Right renal cortex interstitium (tissue), 3 donors: ENCODE results near the gene FAF2. TPM values are rescaled to one million over a fixed set of nuclear protein-coding genes. Genes with fewer than 3 reads are reported as not detected.
"Not testable (repeated sequence)": the region's sequence is repeated elsewhere in the genome, so short reads cannot be mapped to it uniquely, and the experiment has no call there.

Experiments
- DNase-seq, 3 donors: peaks; one replicate each; pipeline ENCODE4 v3.0.0-alpha.2; 2013; ENCODE audit warnings: low read depth in 3 of 3, low spot score in 2 of 3
- polyA plus RNA-seq, 3 donors: library from polyadenylated mRNA; unstranded; fragments of 120-200 nt; gene quantifications; one replicate each; pipeline ENCODE4 v1.2.1, GENCODE V29; 2013; ENCODE audit not compliant: insufficient read length in 3 of 3

FAF2 gene
- polyA plus RNA-seq, 3 donors, result 45.5 to 48.8 (median 47.5) TPM

DNA sequence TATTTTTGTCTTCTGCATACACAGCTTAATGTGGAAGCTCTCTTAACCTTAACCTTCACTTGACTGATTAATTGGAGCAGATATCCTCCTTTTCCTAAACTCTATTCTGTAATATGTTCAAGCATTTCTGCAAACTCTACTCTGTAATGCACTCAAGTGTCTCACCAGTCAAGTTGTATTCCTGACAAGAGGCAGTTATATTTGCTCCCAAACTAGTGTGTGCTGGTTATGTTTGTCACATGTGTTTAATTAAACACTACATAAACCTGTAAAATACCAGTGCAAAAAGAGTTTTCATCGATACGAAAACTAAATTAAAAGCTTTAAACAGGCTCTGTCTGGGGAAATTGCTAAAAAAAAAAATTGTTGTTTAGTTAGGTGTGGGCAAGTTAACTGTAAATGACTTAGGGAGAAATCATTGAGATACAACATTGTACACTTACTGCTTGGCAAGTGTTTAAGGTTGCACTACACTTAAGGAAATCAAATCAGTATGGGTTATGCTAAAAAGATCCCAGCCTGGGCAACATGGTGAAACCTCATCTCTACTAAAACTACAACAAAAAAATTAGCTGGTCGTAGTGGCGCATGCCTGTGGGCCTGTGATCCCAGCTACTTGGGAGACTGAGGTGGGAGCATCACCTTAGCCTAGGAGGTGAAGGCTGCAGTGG lies 6.7 kb downstream of the FAF2 start:
- no peak for DNase-seq

DNA sequence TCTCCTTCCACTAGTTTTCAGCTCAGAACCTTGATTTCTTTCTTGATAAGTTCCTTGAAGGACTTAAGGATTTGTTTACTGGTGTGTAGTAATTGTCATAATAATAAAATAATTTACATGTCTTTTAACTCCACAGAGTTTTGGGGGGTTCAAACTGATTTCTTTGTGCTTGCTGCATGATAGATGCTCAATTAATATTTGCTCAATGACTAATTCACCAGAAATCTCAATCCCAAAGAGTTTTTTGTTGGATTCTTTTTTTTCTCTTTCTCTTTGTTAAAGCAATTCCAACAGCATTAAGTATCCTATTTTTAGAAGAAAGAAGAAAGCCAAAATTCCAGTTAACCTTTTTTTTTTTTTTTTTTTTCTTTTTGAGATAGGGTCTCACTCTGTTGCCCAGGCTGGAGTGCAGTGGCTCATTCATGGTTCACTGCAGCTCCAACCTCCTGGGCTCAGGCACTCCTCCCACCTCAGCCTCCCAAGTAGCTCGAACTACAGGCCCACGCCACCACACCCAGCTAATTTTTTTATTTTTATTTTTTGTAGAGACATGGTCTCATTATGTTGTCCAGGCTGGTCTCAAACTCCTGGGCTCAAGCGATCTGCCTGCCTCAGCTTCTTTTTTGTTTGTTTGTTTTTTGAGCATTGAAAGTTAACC lies 10.8 kb downstream of the FAF2 start:
- DNase-seq, result no peak

DNA sequence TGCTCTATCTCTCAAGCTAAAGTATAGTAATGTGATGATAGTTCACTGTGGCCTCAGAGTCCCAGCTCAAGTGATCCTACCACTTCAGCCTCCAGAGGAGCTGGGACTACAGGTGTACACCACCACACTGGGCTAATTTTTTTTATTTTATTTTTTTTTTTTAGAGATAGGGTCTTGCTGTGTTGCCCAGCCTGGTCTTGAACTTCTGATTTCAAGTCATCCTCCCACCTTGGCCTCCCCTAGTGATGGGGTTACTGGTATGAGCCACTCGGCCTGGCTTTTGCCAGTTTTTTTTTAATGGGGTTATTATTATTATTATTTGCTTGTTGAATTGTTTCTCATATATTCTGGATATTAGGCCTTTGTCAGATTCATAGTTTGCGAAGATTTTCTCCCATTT lies 13.2 kb downstream of the FAF2 start:
- no peak for DNase-seq

GRCh38 chr5:176463113-176463764 lies 15.1 kb downstream of the FAF2 start:
- DNase-seq, result no peak

DNA sequence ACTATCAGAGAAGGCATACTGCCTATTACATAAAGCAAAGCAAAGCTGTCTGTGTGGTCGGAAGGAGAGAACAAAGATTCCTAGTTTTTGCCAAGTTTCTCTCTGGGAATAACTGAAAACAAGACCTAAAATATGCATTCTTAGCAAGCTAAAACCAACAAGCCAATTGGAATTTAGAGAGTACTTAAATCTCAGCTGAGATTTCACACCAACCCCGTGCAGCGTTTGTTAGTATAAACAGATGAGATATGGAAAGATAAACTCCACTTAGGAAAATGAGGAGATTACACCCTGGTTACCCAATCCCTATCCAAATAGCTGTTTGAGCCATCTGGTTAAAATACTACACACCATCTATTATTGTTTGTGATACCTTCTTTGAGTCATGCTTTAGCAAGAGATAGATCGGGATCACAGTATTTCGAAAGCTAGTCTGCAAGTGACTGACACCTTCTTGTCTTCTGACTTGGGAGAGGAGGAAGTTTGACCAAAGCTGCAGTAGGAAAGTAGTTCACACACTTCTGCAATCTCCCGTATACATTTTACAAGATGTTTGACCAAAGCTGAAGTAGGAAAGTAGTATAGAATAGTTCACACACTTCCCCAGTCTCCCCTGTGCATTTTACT lies 18.2 kb downstream of the FAF2 start:
- no peak for DNase-seq

DNA sequence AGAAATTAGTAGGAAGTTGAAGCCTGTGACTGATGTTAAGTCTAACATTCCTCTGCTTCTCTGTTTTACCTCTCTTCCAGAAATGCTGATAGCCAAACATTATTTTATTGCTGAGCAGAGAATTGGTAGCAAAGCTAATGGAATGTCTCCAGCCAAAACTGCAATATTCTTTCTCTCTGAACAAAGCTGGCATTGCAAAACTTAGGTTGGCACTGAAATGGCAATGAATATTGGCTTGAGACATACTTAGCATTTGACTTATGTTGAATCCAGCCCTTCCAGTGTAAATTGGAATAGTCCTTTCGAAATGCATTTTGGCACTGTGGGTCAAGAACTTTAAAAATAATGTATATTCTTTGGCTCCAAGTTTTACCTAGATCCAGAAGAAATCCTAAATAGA lies 21.1 kb downstream of the FAF2 start:
- no peak for DNase-seq

GRCh38 chr5:176470539-176470938 lies 22.4 kb downstream of the FAF2 start:
- DNase-seq, result no peak

GRCh38 chr5:176471098-176471497 lies 22.9 kb downstream of the FAF2 start:
- DNase-seq, result no peak

DNA sequence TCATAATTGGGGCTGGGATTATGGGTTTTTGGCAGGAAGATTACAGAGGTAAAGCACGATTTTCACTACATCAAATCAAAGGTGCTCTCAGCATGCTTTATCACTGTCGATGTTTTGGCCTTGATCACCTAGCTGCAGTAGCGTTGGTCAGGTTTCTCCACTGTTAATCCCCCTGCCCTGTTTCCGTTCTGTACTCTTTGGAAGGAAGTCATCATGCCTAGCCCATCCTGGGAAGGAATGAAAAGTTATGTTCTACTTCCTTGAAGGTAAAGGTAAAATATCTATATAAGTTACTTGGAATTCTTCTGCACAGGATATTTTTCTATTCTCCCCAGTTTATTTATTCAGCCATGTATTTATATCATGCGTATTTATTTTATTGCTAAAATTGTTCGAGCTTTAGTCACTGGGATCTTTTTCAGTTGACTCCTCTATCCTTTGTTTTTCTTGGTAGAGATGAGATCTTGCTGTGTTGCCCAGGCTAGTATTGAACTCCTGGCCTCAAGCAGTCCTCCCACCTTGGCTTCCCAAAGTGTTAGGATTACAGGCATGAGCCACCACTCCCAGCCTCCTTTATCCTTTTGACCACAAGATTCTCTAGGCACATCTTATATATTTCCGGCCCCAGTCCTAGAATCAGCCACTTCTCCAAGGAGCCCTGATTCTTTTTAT lies 25.3 kb downstream of the FAF2 start:
- DNase-seq, result no peak

DNA sequence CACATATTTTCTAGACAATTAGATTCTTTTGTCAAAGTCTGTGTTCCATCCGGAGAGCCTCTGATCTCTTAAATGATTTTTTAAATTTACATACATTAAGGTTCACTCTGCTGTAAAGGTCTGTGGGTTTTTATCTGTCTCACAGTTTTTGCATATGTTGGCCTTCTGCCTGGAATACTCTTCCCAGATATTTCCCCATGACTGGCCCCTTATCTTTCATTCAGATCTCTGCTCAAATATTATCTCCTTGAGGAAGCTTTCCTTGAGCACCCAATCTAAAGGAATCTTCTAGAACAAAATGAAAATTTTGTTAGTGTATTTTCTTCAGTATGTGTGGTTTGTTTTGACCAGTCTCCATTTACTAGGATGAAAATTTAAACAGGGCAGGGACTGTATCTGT lies 26.3 kb downstream of the FAF2 start:
- DNase-seq, result no peak

- no peak for DNase-seq
Observed at GRCh38 chr5:176481711-176482110, 33.5 kb downstream of the FAF2 start.

- no peak for DNase-seq
Observed at GRCh38 chr5:176485176-176485575, 37.0 kb downstream of the FAF2 start.

- DNase-seq, result no peak
Observed at GRCh38 chr5:176486189-176486757, 38.1 kb downstream of the FAF2 start.

DNA sequence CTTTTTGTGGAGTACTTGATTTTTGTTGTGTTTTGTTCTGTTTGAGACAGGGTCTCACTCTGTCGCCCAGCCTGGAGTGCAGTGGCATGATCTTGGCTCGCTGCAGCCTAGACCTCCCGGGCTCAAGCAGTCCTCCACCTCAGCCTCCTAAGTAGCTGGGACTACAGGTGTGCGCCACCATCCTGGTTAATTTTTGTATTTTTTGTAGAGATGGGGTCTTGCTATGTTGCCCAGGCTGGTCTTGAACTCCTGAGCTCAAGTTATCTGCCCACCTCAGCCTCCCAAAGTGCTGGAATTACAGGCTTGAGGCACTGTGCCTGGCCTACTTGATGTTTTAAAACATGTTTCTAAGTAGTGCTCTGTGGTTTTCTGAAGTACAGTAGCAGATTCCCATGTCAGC lies 39.0 kb downstream of the FAF2 start:
- not testable (repeated sequence) for DNase-seq

DNA sequence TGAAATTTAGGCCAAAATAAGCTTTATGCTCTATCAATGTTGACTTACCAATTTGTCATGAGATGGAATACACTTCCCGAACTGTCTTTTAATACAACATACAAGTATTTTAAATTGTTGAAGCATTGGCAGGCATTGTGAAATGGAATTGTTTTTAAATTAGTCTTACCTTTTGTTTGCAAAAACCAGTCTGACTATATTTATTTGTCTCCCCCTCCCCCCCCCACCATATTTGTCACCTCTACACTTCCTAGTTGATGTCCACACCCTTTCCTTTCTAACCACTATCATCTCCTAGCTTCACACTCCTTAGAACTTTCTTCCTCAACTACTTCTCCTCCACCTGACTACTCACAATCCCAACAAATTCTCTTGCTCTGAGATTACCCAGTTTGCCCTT lies 40.9 kb downstream of the FAF2 start:
- no peak for DNase-seq

GRCh38 chr5:176490301-176490700 lies 42.1 kb downstream of the FAF2 start:
- DNase-seq, result no peak

GRCh38 chr5:176491101-176491502 lies 42.9 kb downstream of the FAF2 start:
- DNase-seq, result no peak

- DNase-seq, result no peak
Observed at GRCh38 chr5:176491901-176492300, 43.7 kb downstream of the FAF2 start.

GRCh38 chr5:176492431-176492830 lies 44.2 kb downstream of the FAF2 start:
- no peak for DNase-seq

GRCh38 chr5:176497852-176498251 lies 49.7 kb downstream of the FAF2 start:
- DNase-seq, result no peak

DNA sequence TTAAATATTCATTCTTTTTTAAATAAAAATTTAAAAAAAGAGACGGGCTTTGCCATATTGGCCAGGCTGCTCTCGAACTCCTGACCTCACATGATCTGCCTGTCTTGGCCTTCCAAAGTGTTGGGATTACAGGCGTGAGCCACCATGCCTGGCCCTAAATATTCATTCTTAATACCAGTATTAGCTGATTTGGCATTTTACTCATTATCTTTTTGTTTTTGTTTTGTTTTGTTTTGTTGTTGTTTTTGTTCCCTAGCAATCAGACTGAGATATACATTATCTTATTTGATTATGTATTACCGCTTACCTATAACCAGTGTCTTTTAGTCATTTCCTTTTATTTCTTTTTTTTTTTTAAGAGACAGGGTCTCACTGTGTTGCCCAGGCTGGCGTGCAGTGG lies 51.1 kb downstream of the FAF2 start:
- DNase-seq, result no peak
